Stimulated activated naive B cell treated with anti-CD40 and anti-IgM and Interleukin-4, amounts not matched to agents 10 μg/mL and 1 μg/mL and 100 μg/mL, for 72 hours (primary cell): Measurements from ENCODE around the gene IL1RN.

Experiments used
- ATAC-seq, 2 donors: fragments of 150-1000 bp; cut with Tn5 transposase; replicated peaks; 2 replicates each; pipeline ENCODE4 v1.10.0; 2021; ENCODE audit warnings: moderate library complexity in 1 of 2
- DNase-seq: peaks from one replicate; pipeline ENCODE4 v3.0.0; 2021
- H3K27ac Mint-ChIP-seq: one replicate; pipeline ENCODE4 v1.8.0; 2022; ENCODE audit warnings: mild to moderate bottlenecking, mixed read lengths
- H3K27me3 Mint-ChIP-seq, 2 donors: one replicate each; pipeline ENCODE4 v1.8.0; 2022; ENCODE audit warnings: mixed read lengths in 2 of 2
- H3K36me3 Mint-ChIP-seq, 2 donors: one replicate each; pipeline ENCODE4 v1.8.0; 2022; ENCODE audit warnings: mixed read lengths in 2 of 2, mild to moderate bottlenecking in 1 of 2
- H3K4me1 Mint-ChIP-seq, 2 donors: one replicate each; pipeline ENCODE4 v1.8.0; 2022; ENCODE audit warnings: mixed read lengths in 2 of 2, mild to moderate bottlenecking in 1 of 2
- H3K4me3 Mint-ChIP-seq, 2 donors: one replicate each; pipeline ENCODE4 v1.8.0; 2022; ENCODE audit warnings: mild to moderate bottlenecking in 2 of 2, mixed read lengths in 2 of 2, moderate library complexity in 1 of 2
- H3K9me3 Mint-ChIP-seq, 2 donors: one replicate each; pipeline ENCODE4 v1.8.0; 2022; ENCODE audit warnings: mixed read lengths in 2 of 2, mild to moderate bottlenecking in 1 of 2

The IL1RN gene

DNA sequence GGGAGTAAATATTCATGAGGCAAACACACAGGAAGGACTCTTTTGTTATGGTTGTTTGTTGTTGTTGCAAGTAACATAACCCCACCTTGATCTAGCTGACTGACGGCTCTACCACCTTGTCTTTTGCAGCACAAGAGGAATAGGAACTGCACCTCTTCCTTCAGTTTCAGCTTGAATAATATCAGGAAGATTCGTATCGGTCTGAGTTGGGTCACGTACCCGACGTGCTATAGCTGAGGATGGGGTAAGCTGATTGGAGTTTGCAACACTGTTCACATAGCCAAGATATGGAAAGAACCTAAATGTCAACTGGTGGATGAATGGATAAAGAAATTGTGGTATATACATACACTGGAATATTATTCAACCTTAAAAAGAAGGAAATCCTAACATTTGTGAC, 14.5 kb upstream of the IL1RN start:
- Mint-ChIP-seq H3K4me3 (no peak overlapping the region), H3K9me3 (no peaks in the 10 kb centered on the region), H3K36me3 (no peaks in the 10 kb centered on the region), H3K27me3 (peaks cover 6 to 15% of the 10 kb centered on the region in 2 donors), H3K4me1 (peaks cover 0 to 8% of the 10 kb centered on the region in 2 donors), H3K27ac (no peak overlapping the region)
- ATAC-seq (no peak), DNase-seq (no peak)

DNA sequence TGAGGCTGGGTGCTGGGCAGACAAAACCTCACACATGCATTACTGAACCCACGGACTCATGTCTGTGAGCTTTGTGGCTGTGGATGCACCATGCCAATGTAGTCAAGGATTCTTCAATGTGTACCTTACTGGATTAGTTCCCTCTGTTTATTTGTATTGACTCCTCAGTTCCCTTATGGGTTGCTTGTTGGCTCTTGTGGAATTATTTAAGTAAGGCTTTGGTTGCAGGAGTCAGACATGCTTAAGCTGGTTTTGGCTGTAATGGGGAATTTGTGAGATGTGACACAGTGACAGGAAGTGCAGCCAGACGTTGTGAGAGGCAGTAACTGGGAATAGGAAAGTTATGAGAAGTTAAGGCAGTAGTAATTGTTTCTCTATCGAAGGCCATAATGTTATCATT, 13.6 kb upstream of the IL1RN start:
- Mint-ChIP-seq H3K27me3 (peaks cover under 1 to 8% of the 10 kb centered on the region in 2 donors), H3K4me3 (no peak overlapping the region), H3K36me3 (no peaks in the 10 kb centered on the region), H3K27ac (no peak overlapping the region), H3K9me3 (no peaks in the 10 kb centered on the region), H3K4me1 (peaks cover 0 to 8% of the 10 kb centered on the region in 2 donors)
- DNase-seq (no peak), ATAC-seq (no peak)

DNA sequence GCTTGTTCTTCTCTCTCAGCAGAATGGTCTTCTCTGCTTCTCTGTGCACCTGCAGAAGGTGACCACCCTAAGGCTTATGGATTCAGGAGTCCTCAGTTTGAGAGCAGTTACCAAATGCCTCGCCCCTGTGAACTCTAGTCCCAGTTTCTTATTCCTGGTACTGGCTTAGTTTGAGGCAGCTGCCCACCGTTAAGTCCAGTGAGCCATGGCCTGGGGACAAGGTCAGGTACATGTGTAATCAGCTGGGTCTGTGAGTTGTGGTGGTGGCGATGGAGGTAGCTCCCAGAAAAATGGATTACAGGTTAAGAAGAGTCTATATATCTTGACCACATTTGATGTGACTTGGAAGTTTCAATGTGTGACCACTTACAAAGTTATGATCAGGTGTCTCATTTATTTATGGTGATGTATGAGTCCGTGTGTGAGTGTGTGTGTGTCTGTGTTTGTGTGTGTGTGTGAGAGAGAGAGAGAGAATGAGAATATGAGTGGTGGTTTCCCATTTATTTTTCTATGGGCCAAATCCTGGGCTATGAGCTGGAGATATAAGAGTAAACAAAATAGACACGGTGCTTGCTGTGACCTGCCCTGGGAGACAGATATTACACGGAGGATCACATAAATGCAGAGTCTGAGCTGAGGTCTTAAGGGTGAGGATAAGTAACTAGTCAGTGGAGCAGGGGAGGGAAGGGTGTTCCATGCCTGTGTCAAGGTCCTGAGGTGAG, 13.0 kb upstream of the IL1RN start:
- Mint-ChIP-seq H3K4me3 (no peak overlapping the region), H3K4me1 (peaks cover 0 to 8% of the 10 kb centered on the region in 2 donors), H3K27me3 (peaks cover 0 to 7% of the 10 kb centered on the region in 2 donors), H3K36me3 (no peaks in the 10 kb centered on the region), H3K9me3 (no peaks in the 10 kb centered on the region), H3K27ac (no peak overlapping the region)
- ATAC-seq (no peak), DNase-seq (no peak)

DNA sequence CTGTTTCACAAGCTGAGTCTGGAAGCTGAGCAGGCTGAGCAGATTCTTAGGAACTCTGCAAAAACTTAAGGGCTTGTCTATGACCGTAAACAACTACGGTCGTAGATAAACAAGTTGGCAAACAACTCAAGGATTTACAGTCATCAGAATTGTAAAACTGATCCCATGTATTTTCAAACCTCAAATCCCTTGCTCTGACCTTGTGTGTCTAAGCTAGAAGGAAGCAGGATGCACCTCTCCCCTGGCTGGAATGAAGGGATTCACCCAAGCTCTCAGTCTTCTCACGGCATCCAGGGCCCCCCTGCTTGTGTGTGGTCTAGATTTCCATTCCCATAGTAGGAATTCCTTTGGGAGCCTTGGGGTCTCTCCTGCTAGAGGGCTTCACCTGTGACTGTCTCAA, 12.4 kb upstream of the IL1RN start:
- H3K4me3 Mint-ChIP-seq: no peak overlapping the region
- peaks cover 0 to under 1% of the 10 kb centered on the region in 2 donors for H3K27me3 Mint-ChIP-seq
- ATAC-seq (no peak), DNase-seq (no peak)
- H3K9me3 Mint-ChIP-seq: no peaks in the 10 kb centered on the region
- H3K4me1 Mint-ChIP-seq: peaks cover 6 to 8% of the 10 kb centered on the region in 2 donors
- no peaks in the 10 kb centered on the region for H3K36me3 Mint-ChIP-seq
- no peak overlapping the region for H3K27ac Mint-ChIP-seq

DNA sequence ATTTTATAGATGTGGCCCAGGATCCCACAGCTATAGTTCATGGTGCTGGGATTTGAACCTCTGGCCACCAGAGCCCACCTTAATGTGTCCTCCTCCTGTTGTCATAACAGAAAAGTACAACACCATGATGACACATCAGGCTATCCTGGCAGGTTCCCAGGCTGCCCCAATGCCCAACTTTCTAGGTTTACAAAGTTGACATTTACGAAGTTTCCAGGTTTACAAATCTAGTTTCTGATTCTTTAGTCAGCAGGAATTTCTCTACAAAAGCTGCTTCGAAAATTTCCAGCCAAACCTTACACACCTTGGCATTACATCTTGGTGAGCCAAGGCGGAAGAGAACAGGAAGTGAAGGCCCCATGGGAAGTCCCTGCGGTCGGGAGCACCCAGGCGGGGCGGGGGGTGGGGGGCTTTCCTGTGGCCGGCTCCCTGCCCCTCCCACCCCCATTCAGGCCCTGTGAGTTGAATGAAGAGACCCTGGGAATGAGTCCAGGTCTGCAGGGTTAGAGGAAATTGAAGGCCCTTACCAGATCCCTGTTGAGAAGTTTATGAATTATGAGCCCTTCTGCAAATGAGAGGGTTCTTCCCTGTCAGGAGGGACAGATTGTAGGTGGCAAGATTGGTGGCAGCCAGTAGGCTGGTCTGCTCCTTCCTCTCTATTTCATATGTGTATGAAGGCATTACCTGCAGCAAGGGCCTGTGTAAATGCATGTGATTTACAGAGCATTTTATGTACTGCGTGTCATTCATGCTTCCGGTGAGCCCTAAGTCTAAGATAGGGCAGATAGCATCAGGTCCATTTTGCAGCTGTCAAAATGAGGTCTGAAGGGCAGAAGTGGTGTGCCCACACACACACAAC, 11.1 kb upstream of the IL1RN start:
- Mint-ChIP-seq H3K4me3 (peak overlapping the region; percentile 10 to 35), H3K27me3 (no peaks in the 10 kb centered on the region), H3K9me3 (no peaks in the 10 kb centered on the region), H3K36me3 (no peaks in the 10 kb centered on the region), H3K27ac (peak overlapping the region; percentile 79), H3K4me1 (peaks cover 14 to 18% of the 10 kb centered on the region in 2 donors)
- peak; percentile 65 to 70 for ATAC-seq
- peak; percentile 15 for DNase-seq

DNA sequence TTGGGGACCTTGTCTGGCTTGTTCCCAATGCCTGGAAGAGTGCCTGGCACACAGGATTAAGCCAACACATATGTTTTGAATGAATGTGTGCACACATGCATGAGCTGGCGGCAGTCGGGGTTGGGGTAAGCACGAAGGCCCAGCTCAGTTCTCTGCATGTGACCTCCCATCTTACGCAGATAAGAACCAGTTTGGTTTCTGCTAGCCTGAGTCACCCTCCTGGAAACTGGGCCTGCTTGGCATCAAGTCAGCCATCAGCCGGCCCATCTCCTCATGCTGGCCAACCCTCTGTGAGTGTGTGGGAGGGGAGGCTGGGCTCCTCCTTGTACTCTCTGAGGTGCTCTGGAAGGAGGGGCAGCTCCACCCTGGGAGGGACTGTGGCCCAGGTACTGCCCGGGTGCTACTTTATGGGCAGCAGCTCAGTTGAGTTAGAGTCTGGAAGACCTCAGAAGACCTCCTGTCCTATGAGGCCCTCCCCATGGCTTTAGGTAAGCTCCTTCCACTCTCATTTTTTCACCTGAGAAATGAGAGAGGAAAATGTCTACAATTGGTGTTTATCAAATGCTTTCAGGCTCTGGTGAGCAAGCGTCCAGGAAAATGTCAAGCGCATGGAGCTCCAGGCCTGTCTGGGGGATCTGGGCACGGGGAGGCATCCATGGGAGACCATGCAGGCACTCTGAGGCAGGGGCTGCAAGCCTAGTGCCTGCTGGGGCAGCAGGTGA, 9.7 kb upstream of the IL1RN start:
- H3K27me3 Mint-ChIP-seq: no peaks in the 10 kb centered on the region
- H3K4me1 Mint-ChIP-seq: peaks cover 15 to 20% of the 10 kb centered on the region in 2 donors
- DNase-seq (no peak), ATAC-seq (peak; percentile 31 to 35)
- no peaks in the 10 kb centered on the region for H3K36me3 Mint-ChIP-seq
- H3K9me3 Mint-ChIP-seq: no peaks in the 10 kb centered on the region
- no peak overlapping the region for H3K27ac Mint-ChIP-seq
- no peak overlapping the region for H3K4me3 Mint-ChIP-seq

DNA sequence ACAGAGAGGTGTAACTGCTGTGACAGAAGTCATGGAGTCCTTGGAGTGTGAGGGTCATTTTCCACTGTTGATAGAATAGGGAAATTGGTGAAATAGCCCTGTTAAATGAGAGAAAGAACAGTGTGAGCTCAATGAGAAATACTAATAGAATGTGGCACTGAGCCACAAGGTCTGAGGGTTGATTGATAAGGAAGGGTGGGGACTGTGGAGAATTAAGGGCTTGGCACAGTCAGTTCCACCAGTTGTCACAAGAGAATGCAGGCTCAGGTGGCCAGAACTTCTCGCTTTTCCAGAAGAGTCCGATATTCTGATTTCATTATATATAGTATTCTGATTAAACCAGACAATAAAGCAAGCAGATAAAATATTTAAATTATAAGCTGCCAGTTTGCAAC, 9.1 kb upstream of the IL1RN start:
- Mint-ChIP-seq H3K27ac (no peak overlapping the region), H3K27me3 (no peaks in the 10 kb centered on the region), H3K36me3 (no peaks in the 10 kb centered on the region), H3K9me3 (no peaks in the 10 kb centered on the region), H3K4me1 (peaks cover 17 to 20% of the 10 kb centered on the region in 2 donors), H3K4me3 (no peak overlapping the region)
- DNase-seq: no peak
- no peak for ATAC-seq

DNA sequence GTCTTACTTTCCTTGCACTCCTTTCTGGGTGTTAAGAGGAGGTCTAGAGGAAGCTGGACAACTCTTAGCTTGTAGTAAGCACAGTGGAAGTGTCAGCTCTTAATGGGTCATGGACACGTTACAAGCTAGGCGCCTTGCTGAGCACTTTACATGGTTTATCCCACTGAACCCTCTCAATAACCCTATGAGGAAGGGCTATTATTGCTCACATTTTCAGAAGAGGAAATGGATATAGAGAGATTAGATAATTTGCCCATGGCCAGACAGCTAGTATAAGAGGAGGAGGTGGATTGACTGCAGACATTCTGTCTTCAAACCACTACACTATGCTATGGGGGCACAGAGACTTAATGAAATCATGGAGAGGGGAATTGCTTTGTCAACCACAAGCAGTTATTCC, 8.3 kb upstream of the IL1RN start:
- Mint-ChIP-seq H3K36me3 (no peaks in the 10 kb centered on the region), H3K27me3 (peaks cover 0 to 2% of the 10 kb centered on the region in 2 donors), H3K4me3 (no peak overlapping the region), H3K9me3 (no peaks in the 10 kb centered on the region), H3K4me1 (peaks cover 19 to 28% of the 10 kb centered on the region in 2 donors), H3K27ac (no peak overlapping the region)
- no peak for DNase-seq
- ATAC-seq: no peak

DNA sequence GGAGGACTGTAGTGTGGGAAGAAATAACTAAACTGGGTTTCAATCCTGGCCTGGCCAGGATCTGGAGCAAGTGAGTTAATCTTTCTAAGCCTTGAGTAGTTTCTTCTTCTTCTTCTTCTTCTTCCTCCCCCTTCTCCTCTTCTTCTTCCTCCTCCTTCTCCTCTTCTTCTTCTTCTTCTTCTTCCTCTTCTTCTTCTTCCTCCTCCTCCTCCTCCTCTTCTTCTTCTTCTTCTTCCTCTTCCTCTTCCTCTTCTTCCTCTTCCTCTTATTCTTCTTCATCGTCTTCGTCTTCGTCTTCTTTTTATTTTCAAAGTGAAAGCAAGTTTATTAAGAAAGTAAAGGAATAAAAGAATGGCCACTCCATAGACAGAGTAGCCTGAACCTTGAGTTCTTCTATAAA, 6.5 kb upstream of the IL1RN start:
- Mint-ChIP-seq H3K9me3 (no peaks in the 10 kb centered on the region), H3K27ac (no peak overlapping the region), H3K4me3 (no peak overlapping the region), H3K4me1 (peaks cover 26 to 36% of the 10 kb centered on the region in 2 donors), H3K27me3 (peaks cover 0 to 11% of the 10 kb centered on the region in 2 donors), H3K36me3 (no peaks in the 10 kb centered on the region)
- DNase-seq (no peak), ATAC-seq (no peak)

DNA sequence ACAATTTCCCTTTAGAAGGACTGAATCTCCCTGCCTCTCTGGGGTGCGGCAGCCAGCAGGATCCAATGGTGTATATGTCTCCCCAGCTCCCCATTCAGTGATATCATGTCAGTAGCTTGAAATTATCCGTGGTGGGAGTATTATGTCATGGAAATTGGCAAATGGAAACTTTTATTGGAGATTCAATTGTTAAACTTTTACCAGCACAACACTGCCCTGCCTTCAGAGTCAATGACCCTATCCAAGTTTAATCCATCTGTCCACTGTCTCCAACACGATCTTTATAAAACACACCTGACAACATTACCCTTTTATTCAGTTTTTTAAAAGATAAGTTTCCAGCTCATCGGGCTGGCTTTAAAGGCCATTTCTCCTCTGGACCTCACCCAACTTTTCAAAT, 5.0 kb upstream of the IL1RN start:
- peaks cover 22 to 36% of the 10 kb centered on the region in 2 donors for H3K4me1 Mint-ChIP-seq
- DNase-seq (no peak), ATAC-seq (no peak)
- H3K4me3 Mint-ChIP-seq: no peak overlapping the region
- peaks cover 12 to 15% of the 10 kb centered on the region in 2 donors for H3K27me3 Mint-ChIP-seq
- H3K9me3 Mint-ChIP-seq: no peaks in the 10 kb centered on the region
- H3K36me3 Mint-ChIP-seq: no peaks in the 10 kb centered on the region
- H3K27ac Mint-ChIP-seq: no peak overlapping the region

DNA sequence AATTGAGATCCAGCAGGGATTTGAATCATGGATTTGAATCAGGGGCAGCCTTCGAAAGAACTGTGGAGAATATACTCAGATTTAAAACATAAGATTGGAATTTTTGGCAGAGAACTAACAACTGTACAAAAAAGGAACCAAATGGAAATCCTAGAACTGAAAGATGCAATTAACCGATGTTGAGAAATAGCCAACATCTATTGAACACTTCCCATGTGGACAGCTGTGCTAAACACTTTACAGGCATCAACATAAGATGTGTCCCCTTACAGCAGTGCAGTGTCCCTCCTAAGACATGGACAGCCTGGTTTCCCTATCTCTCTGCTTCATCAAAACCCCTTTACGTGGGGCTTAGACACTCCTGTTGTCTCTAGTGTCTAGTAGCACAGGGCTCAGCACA, 3.7 kb upstream of the IL1RN start:
- DNase-seq (no peak), ATAC-seq (peak in 1 of 2 donors; percentile 10)
- peak overlapping the region in 1 of 2 donors; percentile 43 for H3K4me3 Mint-ChIP-seq
- no peak overlapping the region for H3K27ac Mint-ChIP-seq
- no peaks in the 10 kb centered on the region for H3K36me3 Mint-ChIP-seq
- H3K4me1 Mint-ChIP-seq: peaks cover 23 to 36% of the 10 kb centered on the region in 2 donors
- H3K9me3 Mint-ChIP-seq: no peaks in the 10 kb centered on the region
- peaks cover 13 to 15% of the 10 kb centered on the region in 2 donors for H3K27me3 Mint-ChIP-seq

DNA sequence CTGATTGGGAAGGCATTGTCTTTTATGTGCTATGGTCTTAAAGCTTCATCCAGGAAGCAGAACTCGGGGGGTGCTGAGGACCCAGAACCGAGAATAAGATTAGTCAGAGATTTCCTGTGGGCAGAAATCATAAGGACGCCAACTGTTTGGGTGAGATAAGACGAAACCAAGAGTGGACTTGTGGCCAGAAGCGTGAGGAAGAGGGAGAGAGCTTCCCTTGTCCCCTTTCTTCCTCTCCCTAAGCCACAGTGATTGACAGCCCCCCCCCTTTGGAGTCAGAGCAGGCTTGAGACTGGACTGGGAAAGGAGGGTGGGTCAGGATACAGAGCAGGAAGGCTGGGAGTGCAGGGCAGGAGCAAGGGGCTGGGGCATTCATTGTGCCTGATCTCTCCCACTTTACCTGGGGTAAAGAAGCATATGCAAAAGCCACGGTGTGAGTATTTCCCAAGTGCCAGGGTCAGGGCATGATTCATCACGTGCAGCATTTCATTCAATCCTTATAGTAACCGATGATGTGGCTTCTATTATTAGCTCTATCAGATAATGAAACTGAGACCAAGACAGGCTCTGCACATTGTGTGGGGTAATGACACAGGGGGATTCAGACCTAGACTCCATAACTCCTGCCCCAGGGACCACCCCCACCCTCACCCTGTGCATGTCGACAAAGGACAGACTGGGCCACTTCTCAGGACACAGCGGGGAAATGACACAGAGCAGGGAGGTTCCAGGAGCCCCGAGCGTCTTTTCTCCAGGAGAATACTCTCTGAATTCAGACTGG, 3.0 kb upstream of the IL1RN start:
- no peaks in the 10 kb centered on the region for H3K36me3 Mint-ChIP-seq
- H3K4me1 Mint-ChIP-seq: peaks cover 23 to 36% of the 10 kb centered on the region in 2 donors
- peaks cover 13 to 15% of the 10 kb centered on the region in 2 donors for H3K27me3 Mint-ChIP-seq
- no peaks in the 10 kb centered on the region for H3K9me3 Mint-ChIP-seq
- H3K27ac Mint-ChIP-seq: peak overlapping the region; percentile 65
- ATAC-seq (peak; percentile 72 to 78), DNase-seq (no peak)
- H3K4me3 Mint-ChIP-seq: peak overlapping the region; percentile 25 to 43

DNA sequence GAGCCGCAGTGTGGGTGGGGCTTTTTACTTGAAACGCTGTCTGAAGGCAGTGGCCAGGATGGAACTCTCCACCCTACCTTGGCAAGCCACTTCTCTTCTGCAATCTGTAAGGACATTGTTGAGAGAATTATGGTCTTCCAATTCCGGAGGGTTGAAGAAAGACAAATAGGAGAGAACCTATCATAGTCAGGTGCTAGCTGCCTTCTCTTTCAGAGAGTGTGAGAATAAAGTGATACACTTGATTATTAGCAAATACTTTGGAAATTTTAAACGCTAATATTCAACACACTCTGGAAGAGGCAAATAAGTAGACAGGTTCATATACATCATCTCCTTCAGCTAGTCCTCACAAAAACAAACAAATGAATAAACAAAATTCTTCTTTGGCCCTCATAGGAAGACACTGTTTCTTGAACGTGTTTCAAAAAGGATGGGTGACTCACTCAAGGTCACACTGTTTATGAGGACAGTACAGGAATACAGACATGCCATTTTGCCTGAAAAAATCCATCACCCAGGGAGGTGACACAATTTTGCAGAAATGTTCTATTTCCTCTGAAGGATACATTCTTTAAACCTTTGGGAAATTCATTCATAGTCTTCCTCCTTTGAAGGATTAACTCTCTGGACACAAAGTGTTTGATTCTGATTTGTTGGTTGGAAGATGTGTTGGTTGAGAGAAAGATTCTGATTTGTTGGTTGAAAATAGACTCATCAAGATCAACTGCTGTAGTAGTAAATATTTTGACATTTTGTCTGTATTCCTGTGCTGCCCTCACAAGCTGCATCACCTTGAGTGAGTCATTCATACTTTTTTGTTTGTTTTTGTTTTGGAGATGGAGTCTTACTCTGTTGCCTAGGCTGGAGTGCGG, 2.2 kb upstream of the IL1RN start:
- Mint-ChIP-seq H3K27ac (no peak overlapping the region), H3K4me1 (peaks cover 23 to 29% of the 10 kb centered on the region in 2 donors), H3K9me3 (no peaks in the 10 kb centered on the region), H3K4me3 (no peak overlapping the region), H3K36me3 (no peaks in the 10 kb centered on the region), H3K27me3 (peaks cover 13 to 15% of the 10 kb centered on the region in 2 donors)
- DNase-seq (no peak), ATAC-seq (no peak)
